Natural killer cell (primary cell): ENCODE data around the gene NAA40. TPM values are rescaled to one million over a fixed set of nuclear protein-coding genes. Genes with fewer than 3 reads are reported as not detected.
A peak's percentile ranks its signal among the peaks of the same experiment; 100 is the strongest.

Experiments used
- ATAC-seq, 3 donors: fragments of 150-1000 bp in 2 of 3; fragments of 200-7000 bp in 1 of 3; cut with Tn5 transposase; 1 replicate in 1 of 3; 2 replicates in 2 of 3; pipeline ENCODE4 v1.10.0; 2021; ENCODE audit warnings: mild to moderate bottlenecking in 2 of 3, moderate library complexity in 2 of 3
- DNase-seq, 2 donors: peaks; one replicate each; pipeline versions ENCODE4 v3.0.0 to v3.0.0-alpha.2; 2013 to 2021; ENCODE audit warnings: mixed read lengths in 1 of 2
- H3K27ac ChIP-seq: one replicate; pipeline ENCODE4 v1.5.1; 2013; ENCODE audit warnings: mild to moderate bottlenecking, low read length
- H3K27me3 ChIP-seq: one replicate; pipeline ENCODE4 v1.6.1; 2013; ENCODE audit warnings: low read length; ENCODE audit not compliant: control insufficient read depth, insufficient read depth
- H3K36me3 ChIP-seq: one replicate; pipeline ENCODE4 v1.6.1; 2013; ENCODE audit warnings: low read length; ENCODE audit not compliant: control insufficient read depth, insufficient read depth
- H3K4me1 ChIP-seq: one replicate; pipeline ENCODE4 v1.6.1; 2013; ENCODE audit warnings: low read length; ENCODE audit not compliant: control insufficient read depth, insufficient read depth
- H3K4me3 ChIP-seq: one replicate; pipeline ENCODE4 v1.5.1; 2013; ENCODE audit warnings: low read length
- H3K9me3 ChIP-seq: one replicate; pipeline ENCODE4 v1.6.1; 2013; ENCODE audit warnings: low read length; ENCODE audit not compliant: control insufficient read depth, insufficient read depth
- H3K27ac Mint-ChIP-seq, 2 donors: one replicate each; pipeline ENCODE4 v1.8.0; 2022; ENCODE audit warnings: mild to moderate bottlenecking in 2 of 2, mixed read lengths in 2 of 2, moderate library complexity in 1 of 2
- H3K27me3 Mint-ChIP-seq, 2 donors: one replicate each; pipeline ENCODE4 v1.8.0; 2022; ENCODE audit warnings: low read depth in 2 of 2, mixed read lengths in 2 of 2
- H3K36me3 Mint-ChIP-seq: one replicate; pipeline ENCODE4 v1.8.0; 2022; ENCODE audit warnings: mixed read lengths
- H3K4me1 Mint-ChIP-seq, 2 donors: one replicate each; pipeline ENCODE4 v1.8.0; 2022; ENCODE audit warnings: mixed read lengths in 2 of 2
- H3K4me3 Mint-ChIP-seq: one replicate; pipeline ENCODE4 v1.8.0; 2022; ENCODE audit warnings: mild to moderate bottlenecking, moderate library complexity, mixed read lengths
- H3K9me3 Mint-ChIP-seq, 2 donors: one replicate each; pipeline ENCODE4 v1.8.0; 2022; ENCODE audit warnings: mixed read lengths in 2 of 2
- CTCF ChIP-seq: fragments of 200-600 bp; IDR thresholded peaks from one replicate; pipeline ENCODE4 v1.8.0; 2022; ENCODE audit warnings: antibody characterized with exemption
- WGBS: methylation state at CpG from one replicate; pipeline ENCODE4 v1.1.7; 2013; ENCODE audit warnings: missing lambda C conversion rate; ENCODE audit not compliant: insufficient coverage; 5-methylcytosine and 5-hydroxymethylcytosine counted together
- intact Hi-C: fragments of 100-400 bp; cut with micrococcal nuclease; formaldehyde crosslinking; loops from one replicate; pipeline ENCODE4 v1.14.2; 2022
- total RNA-seq, 4 donors: library from RNA; stranded (reverse); fragments of 120-200 nt in 1 of 4; gene quantifications; one replicate each; pipeline versions ENCODE4 v1.2.3 to v1.2.4, GENCODE V29; 2013 to 2022

NAA40 gene
- total RNA-seq, 3 donors from 2014 or later (not counting 1 experiment from before 2014, with no cell fraction given), result 44.8 to 72.1 (median 57.4) TPM

- ATAC-seq, result peak in 1 of 3 donors; percentile 5
- H3K9me3 Mint-ChIP-seq, result no peaks in the 10 kb centered on the region
- no peak overlapping the region for H3K27ac Mint-ChIP-seq
- DNase-seq, result peak in 1 of 2 donors; percentile 26
- H3K4me1 ChIP-seq, result peaks cover 19% of the 10 kb centered on the region
- WGBS, result 64% methylated on average over 54 of the region's 54 CpGs
- peaks cover 0 to 23% of the 10 kb centered on the region in 2 donors for H3K4me1 Mint-ChIP-seq
- TF ChIP-seq CTCF, result no peak
- no peaks in the 10 kb centered on the region for H3K36me3 Mint-ChIP-seq
- H3K27me3 Mint-ChIP-seq, result peaks cover 2 to 15% of the 10 kb centered on the region in 2 donors
- no peaks in the 10 kb centered on the region for H3K9me3 ChIP-seq
- H3K36me3 ChIP-seq, result peaks cover 21% of the 10 kb centered on the region
- H3K4me3 ChIP-seq, result peak overlapping the region; percentile 8
- peaks cover 4% of the 10 kb centered on the region for H3K27me3 ChIP-seq
- intact Hi-C loops, result no loop called here
- no peak overlapping the region for H3K4me3 Mint-ChIP-seq
- H3K27ac ChIP-seq, result no peak overlapping the region
Observed at GRCh38 chr11:63998558-63999348, 60.0 kb downstream of the NAA40 start.

- H3K4me3 Mint-ChIP-seq, result peak overlapping the region; percentile 25
- ATAC-seq (peak; percentile 53 to 61 (median 57)), DNase-seq (peak; percentile 41 to 77)
- no peaks in the 10 kb centered on the region for H3K9me3 Mint-ChIP-seq
- H3K4me1 Mint-ChIP-seq, result peaks cover 0 to 19% of the 10 kb centered on the region in 2 donors
- peaks cover 19% of the 10 kb centered on the region for H3K4me1 ChIP-seq
- H3K27me3 Mint-ChIP-seq, result peaks cover 6 to 19% of the 10 kb centered on the region in 2 donors
- intact Hi-C loops, result loop anchor here (2.0 kb wide), 1 partner anchor 149 kb away; no protein-coding TSS in a partner anchor
- WGBS, result 9% methylated on average over 55 of the region's 59 CpGs
- H3K27ac ChIP-seq, result no peak overlapping the region
- H3K36me3 ChIP-seq, result peaks cover 21% of the 10 kb centered on the region
- no peak overlapping the region for H3K27ac Mint-ChIP-seq
- H3K9me3 ChIP-seq, result no peaks in the 10 kb centered on the region
- H3K27me3 ChIP-seq, result peaks cover 4% of the 10 kb centered on the region
- no peaks in the 10 kb centered on the region for H3K36me3 Mint-ChIP-seq
- TF ChIP-seq CTCF, result no peak
- peak overlapping the region; percentile 12 for H3K4me3 ChIP-seq
Observed at GRCh38 chr11:63999349-64000025, 60.7 kb downstream of the NAA40 start.

GRCh38 chr11:64000026-64000739, 61.4 kb downstream of the NAA40 start:
- H3K9me3 Mint-ChIP-seq, result no peaks in the 10 kb centered on the region
- Histone ChIP-seq H3K4me1 (peaks cover 19% of the 10 kb centered on the region), H3K4me3 (peak overlapping the region; percentile 12), H3K9me3 (no peaks in the 10 kb centered on the region), H3K27ac (no peak overlapping the region), H3K36me3 (peaks cover 21% of the 10 kb centered on the region), H3K27me3 (peaks cover 4% of the 10 kb centered on the region)
- peaks cover 6 to 19% of the 10 kb centered on the region in 2 donors for H3K27me3 Mint-ChIP-seq
- DNase-seq, result peak; percentile 70 to 89
- peak; percentile 83 to 88 (median 84) for ATAC-seq
- no peak overlapping the region for H3K27ac Mint-ChIP-seq
- H3K36me3 Mint-ChIP-seq, result no peaks in the 10 kb centered on the region
- intact Hi-C loops, result loop anchor here (2.0 kb wide), 1 partner anchor 149 kb away; no protein-coding TSS in a partner anchor
- peak overlapping the region; percentile 25 for H3K4me3 Mint-ChIP-seq
- TF ChIP-seq CTCF, result peak; percentile 83
- H3K4me1 Mint-ChIP-seq, result peaks cover 0 to 15% of the 10 kb centered on the region in 2 donors
- 2% methylated on average over 67 of the region's 67 CpGs for WGBS
